Left ventricle myocardium superior (tissue), 1 donor: ENCODE data around the gene IL3. TPM values are rescaled to one million over a fixed set of nuclear protein-coding genes. Genes with fewer than 3 reads are reported as not detected.
A peak's percentile ranks its signal among the peaks of the same experiment; 100 is the strongest.

ENCODE experiments used
- ATAC-seq: fragments of 200-7000 bp; cut with Tn5 transposase; one replicate; pipeline ENCODE4 v1.9.1; 2020; ENCODE audit warnings: mild to moderate bottlenecking, moderate library complexity
- DNase-seq: peaks from one replicate; pipeline ENCODE4 v3.0.0-alpha.2; 2020
- intact Hi-C: fragments of 100-400 bp; cut with micrococcal nuclease; formaldehyde crosslinking; loops from one replicate; pipeline ENCODE4 v1.11.0; 2022
- total RNA-seq: library from RNA; stranded (reverse); fragmentation: NEBNext Ultra II Directional; extraction: Animal tissue kit (Norgen Biotek cat#: 25700); gene quantifications from one replicate; pipeline ENCODE4 v1.2.1, GENCODE V29; 2021
- donor health status: DM: no; HTN: yes; CAD: no; lungs with severe emphysema.

IL3 gene
- total RNA-seq, 1 donor from 2014 or later = not detected

GRCh38 chr5:132067941-132068808 lies 7.7 kb downstream of the IL3 start:
- ATAC-seq (no peak), DNase-seq (peak; percentile 4)
- intact Hi-C loops = no loop called here

- ATAC-seq (no peak), DNase-seq (no peak)
- intact Hi-C loops = no loop called here
These were observed 9.1 kb downstream of the IL3 start for GRCh38 chr5:132069561-132069960.

GRCh38 chr5:132069994-132070393 lies 9.5 kb downstream of the IL3 start:
- ATAC-seq = no peak
- intact Hi-C loops = no loop called here

GRCh38 chr5:132070460-132071337 lies 10.2 kb downstream of the IL3 start:
- ATAC-seq (no peak), DNase-seq (no peak)
- intact Hi-C loops = no loop called here

More at GRCh38 chr5:132069994-132070393, 9.5 kb downstream of the IL3 start:
- DNase-seq = no peak

GRCh38 chr5:132071338-132071707 lies 10.9 kb downstream of the IL3 start:
- intact Hi-C loops = no loop called here
- ATAC-seq (no peak), DNase-seq (no peak)

- intact Hi-C loops = no loop called here
- ATAC-seq (no peak), DNase-seq (no peak)
These were observed 11.6 kb downstream of the IL3 start for GRCh38 chr5:132072070-132072469.

- intact Hi-C loops = no loop called here
- no peak for ATAC-seq
- no peak for DNase-seq
These were observed 12.1 kb downstream of the IL3 start for GRCh38 chr5:132072528-132072927.

- ATAC-seq (no peak), DNase-seq (no peak)
- intact Hi-C loops = no loop called here
These were observed 13.0 kb downstream of the IL3 start, which contains the start of gene CSF2 for GRCh38 chr5:132073231-132074013. Gene CSF2, plus strand, starts transcription at chr5:132073789. Its CDS starts 35 bp downstream, at chr5:132073824.

- DNase-seq = no peak
- no peak for ATAC-seq
- intact Hi-C loops = no loop called here
These were observed 13.8 kb downstream of the IL3 start for GRCh38 chr5:132074091-132074771.

- DNase-seq (no peak), ATAC-seq (no peak)
- intact Hi-C loops = no loop called here
These were observed 14.6 kb downstream of the IL3 start for GRCh38 chr5:132074772-132075718.

- ATAC-seq = no peak
- intact Hi-C loops = no loop called here
These were observed 15.2 kb downstream of the IL3 start for GRCh38 chr5:132075719-132076077.

GRCh38 chr5:132076202-132076830 lies 15.9 kb downstream of the IL3 start:
- intact Hi-C loops = no loop called here
- no peak for ATAC-seq
- no peak for DNase-seq

More at GRCh38 chr5:132075719-132076077, 15.2 kb downstream of the IL3 start:
- no peak for DNase-seq

- DNase-seq (no peak), ATAC-seq (no peak)
- intact Hi-C loops = no loop called here
These were observed 16.5 kb downstream of the IL3 start for GRCh38 chr5:132076983-132077382.

GRCh38 chr5:132079081-132079480 lies 18.6 kb downstream of the IL3 start:
- intact Hi-C loops = no loop called here
- ATAC-seq (no peak), DNase-seq (no peak)

GRCh38 chr5:132079619-132080018 lies 19.2 kb downstream of the IL3 start:
- no peak for ATAC-seq
- DNase-seq = no peak
- intact Hi-C loops = no loop called here

GRCh38 chr5:132080595-132080994 lies 20.1 kb downstream of the IL3 start:
- ATAC-seq (no peak), DNase-seq (no peak)
- intact Hi-C loops = no loop called here

GRCh38 chr5:132081458-132081857 lies 21.0 kb downstream of the IL3 start:
- no peak for DNase-seq
- intact Hi-C loops = no loop called here

More at GRCh38 chr5:132081458-132081857, 21.0 kb downstream of the IL3 start:
- ATAC-seq = no peak
